ENCODE results near the gene CRISP3. TPM values are rescaled to one million over a fixed set of nuclear protein-coding genes. Genes with fewer than 3 reads are reported as not detected.
A peak's percentile ranks its signal among the peaks of the same experiment; 100 is the strongest.

Gene CRISP3
- total and polyA plus RNA-seq, 9 of the 15 experiments (the other 6 are each of a cell fraction or from before 2014, with no cell fraction given), result 0.21 to 2.0 (median 0.58) TPM

- TF ChIP-seq ZBTB17 (CRISPR knock-in tag; IDR thresholded peaks at IDR 0.05) (0 out of 2 replicates have a peak, but pooled peaks have one; percentile 16), MTA3 (IDR thresholded peaks at IDR 0.05; ENCODE audit: borderline replicate concordance) (0 out of 2 replicates have a peak, but pooled peaks have one; percentile 45), GATAD2A (IDR thresholded peaks at IDR 0.05) (no peak), EHMT2 (IDR thresholded peaks at IDR 0.05) (peak; percentile 32; the same call in 1 of the 2 replicates), TRIM28 (IDR thresholded peaks at IDR 0.05) (peak; percentile 98), RAD21 (CRISPR knock-in tag; conservative IDR thresholded peaks at IDR 0.05 in 1 of 2, IDR thresholded peaks at IDR 0.05 in 1 of 2) (peak; percentile 5 to 7; a peak in 1 of 4 replicates), CBX3 (IDR thresholded peaks at IDR 0.05; ENCODE audit: borderline replicate concordance in 1 of 2, low read length in 2 of 2) (peak; percentile 74 to 98), ZNF280A (IDR thresholded peaks at IDR 0.05; ENCODE audit: low read depth, partially characterized antibody) (peak; percentile 96), CHAMP1 (IDR thresholded peaks at IDR 0.05) (peak; percentile 79), TRIM24 (IDR thresholded peaks at IDR 0.05) (peak; percentile 62 to 83; a peak in 3 of 4 replicates)
- TF ChIP-seq, protein P1, sequence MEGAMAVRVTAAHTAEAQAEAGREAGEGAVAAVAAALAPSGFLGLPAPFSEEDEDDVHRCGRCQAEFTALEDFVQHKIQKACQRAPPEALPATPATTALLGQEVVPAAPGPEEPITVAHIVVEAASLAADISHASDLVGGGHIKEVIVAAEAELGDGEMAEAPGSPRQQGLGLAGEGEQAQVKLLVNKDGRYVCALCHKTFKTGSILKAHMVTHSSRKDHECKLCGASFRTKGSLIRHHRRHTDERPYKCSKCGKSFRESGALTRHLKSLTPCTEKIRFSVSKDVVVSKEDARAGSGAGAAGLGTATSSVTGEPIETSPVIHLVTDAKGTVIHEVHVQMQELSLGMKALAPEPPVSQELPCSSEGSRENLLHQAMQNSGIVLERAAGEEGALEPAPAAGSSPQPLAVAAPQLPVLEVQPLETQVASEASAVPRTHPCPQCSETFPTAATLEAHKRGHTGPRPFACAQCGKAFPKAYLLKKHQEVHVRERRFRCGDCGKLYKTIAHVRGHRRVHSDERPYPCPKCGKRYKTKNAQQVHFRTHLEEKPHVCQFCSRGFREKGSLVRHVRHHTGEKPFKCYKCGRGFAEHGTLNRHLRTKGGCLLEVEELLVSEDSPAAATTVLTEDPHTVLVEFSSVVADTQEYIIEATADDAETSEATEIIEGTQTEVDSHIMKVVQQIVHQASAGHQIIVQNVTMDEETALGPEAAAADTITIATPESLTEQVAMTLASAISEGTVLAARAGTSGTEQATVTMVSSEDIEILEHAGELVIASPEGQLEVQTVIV (CRISPR knock-in tag; IDR thresholded peaks at IDR 0.05; ENCODE audit: borderline replicate concordance), result no peak
- TF ChIP-seq, protein P2, sequence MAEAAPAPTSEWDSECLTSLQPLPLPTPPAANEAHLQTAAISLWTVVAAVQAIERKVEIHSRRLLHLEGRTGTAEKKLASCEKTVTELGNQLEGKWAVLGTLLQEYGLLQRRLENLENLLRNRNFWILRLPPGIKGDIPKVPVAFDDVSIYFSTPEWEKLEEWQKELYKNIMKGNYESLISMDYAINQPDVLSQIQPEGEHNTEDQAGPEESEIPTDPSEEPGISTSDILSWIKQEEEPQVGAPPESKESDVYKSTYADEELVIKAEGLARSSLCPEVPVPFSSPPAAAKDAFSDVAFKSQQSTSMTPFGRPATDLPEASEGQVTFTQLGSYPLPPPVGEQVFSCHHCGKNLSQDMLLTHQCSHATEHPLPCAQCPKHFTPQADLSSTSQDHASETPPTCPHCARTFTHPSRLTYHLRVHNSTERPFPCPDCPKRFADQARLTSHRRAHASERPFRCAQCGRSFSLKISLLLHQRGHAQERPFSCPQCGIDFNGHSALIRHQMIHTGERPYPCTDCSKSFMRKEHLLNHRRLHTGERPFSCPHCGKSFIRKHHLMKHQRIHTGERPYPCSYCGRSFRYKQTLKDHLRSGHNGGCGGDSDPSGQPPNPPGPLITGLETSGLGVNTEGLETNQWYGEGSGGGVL (CRISPR knock-in tag; IDR thresholded peaks at IDR 0.05), result no peak
These were observed 50.7 kb downstream of the CRISP3 start (continued) for GRCh38 chr6:49693512-49693911.

Measured in K562 (cell line).